ENCODE measurements around the gene RIN3. TPM values are rescaled to one million over a fixed set of nuclear protein-coding genes. Genes with fewer than 3 reads are reported as not detected.

RIN3 gene
- total RNA-seq, 1 donor from 2014 or later, result 12.7 TPM

- no peak overlapping the region for H3K4me3 Mint-ChIP-seq
- peaks cover 5% of the 10 kb centered on the region for H3K4me1 Mint-ChIP-seq
- H3K9me3 Mint-ChIP-seq, result peaks cover 16% of the 10 kb centered on the region
- H3K27me3 Mint-ChIP-seq (ENCODE audit: low read depth), result no peaks in the 10 kb centered on the region
- H3K36me3 Mint-ChIP-seq (ENCODE audit: low read depth), result peaks cover 35% of the 10 kb centered on the region
- TF ChIP-seq CTCF (conservative IDR thresholded peaks at IDR 0.05), result no peak
- H3K27ac Mint-ChIP-seq (ENCODE audit: unreplicated experiment), result peak overlapping the region; percentile 2
- DNase-seq (ENCODE audit: low read depth, low spot score), result no peak
Observed at GRCh38 chr14:92627707-92628215, 114.2 kb downstream of the RIN3 start.

- no peaks in the 10 kb centered on the region for H3K27me3 Mint-ChIP-seq (ENCODE audit: low read depth)
- H3K4me1 Mint-ChIP-seq, result peaks cover 5% of the 10 kb centered on the region
- peaks cover 16% of the 10 kb centered on the region for H3K9me3 Mint-ChIP-seq
- no peak overlapping the region for H3K4me3 Mint-ChIP-seq
- H3K27ac Mint-ChIP-seq (ENCODE audit: unreplicated experiment), result no peak overlapping the region
- peaks cover 31% of the 10 kb centered on the region for H3K36me3 Mint-ChIP-seq (ENCODE audit: low read depth)
- no peak for TF ChIP-seq CTCF (conservative IDR thresholded peaks at IDR 0.05)
- DNase-seq (ENCODE audit: low read depth, low spot score), result no peak
Observed at GRCh38 chr14:92628636-92629035, 115.1 kb downstream of the RIN3 start.

GRCh38 chr14:92630367-92630766, 116.8 kb downstream of the RIN3 start:
- H3K36me3 Mint-ChIP-seq (ENCODE audit: low read depth), result peaks cover 21% of the 10 kb centered on the region
- no peak overlapping the region for H3K27ac Mint-ChIP-seq (ENCODE audit: unreplicated experiment)
- no peaks in the 10 kb centered on the region for H3K27me3 Mint-ChIP-seq (ENCODE audit: low read depth)
- TF ChIP-seq CTCF (conservative IDR thresholded peaks at IDR 0.05), result no peak
- peaks cover 12% of the 10 kb centered on the region for H3K9me3 Mint-ChIP-seq
- no peak for DNase-seq (ENCODE audit: low read depth, low spot score)
- peaks cover 5% of the 10 kb centered on the region for H3K4me1 Mint-ChIP-seq
- no peak overlapping the region for H3K4me3 Mint-ChIP-seq

GRCh38 chr14:92631098-92631497, 117.5 kb downstream of the RIN3 start:
- Mint-ChIP-seq H3K4me3 (no peak overlapping the region), H3K27ac (ENCODE audit: unreplicated experiment) (no peak overlapping the region), H3K4me1 (peaks cover 8% of the 10 kb centered on the region), H3K9me3 (peaks cover 9% of the 10 kb centered on the region), H3K36me3 (ENCODE audit: low read depth) (peaks cover 16% of the 10 kb centered on the region), H3K27me3 (ENCODE audit: low read depth) (no peaks in the 10 kb centered on the region)
- no peak for TF ChIP-seq CTCF (conservative IDR thresholded peaks at IDR 0.05)
- DNase-seq (ENCODE audit: low read depth, low spot score), result no peak

GRCh38 chr14:92632546-92633273, 119.1 kb downstream of the RIN3 start:
- H3K4me1 Mint-ChIP-seq, result peaks cover 14% of the 10 kb centered on the region
- DNase-seq (ENCODE audit: low read depth, low spot score), result no peak
- TF ChIP-seq CTCF (conservative IDR thresholded peaks at IDR 0.05), result no peak
- no peak overlapping the region for H3K4me3 Mint-ChIP-seq
- no peaks in the 10 kb centered on the region for H3K27me3 Mint-ChIP-seq (ENCODE audit: low read depth)
- H3K9me3 Mint-ChIP-seq, result peaks cover 4% of the 10 kb centered on the region
- peaks cover 4% of the 10 kb centered on the region for H3K36me3 Mint-ChIP-seq (ENCODE audit: low read depth)
- H3K27ac Mint-ChIP-seq (ENCODE audit: unreplicated experiment), result no peak overlapping the region

All from neural crest cell (in vitro differentiated cells).